CD1c-positive myeloid dendritic cell (primary cell): Measurements from ENCODE around the gene MYH7B.

Experiments
- DNase-seq: peaks from one replicate; pipeline ENCODE4 v3.0.0-alpha.2; 2016; ENCODE audit errors: extremely low spot score

The MYH7B gene

GRCh38 chr20:34955231-34956040 is at the start of gene MYH7B, which contains the start of gene GSS:
Gene MYH7B, plus strand, starts transcription at chr20:34955868. Its CDS starts 22,138 bp downstream, at chr20:34978006.
Gene GSS, minus strand, starts transcription at chr20:34955806. Its CDS starts 3,954 bp downstream, at chr20:34951852.
- DNase-seq = peak; percentile 97

GRCh38 chr20:34907616-34908469 is 47.8 kb upstream of the MYH7B start:
- peak; percentile 14 for DNase-seq

GRCh38 chr20:34915131-34915530 is 40.5 kb upstream of the MYH7B start:
- no peak for DNase-seq

GRCh38 chr20:34915749-34916455 is 39.8 kb upstream of the MYH7B start:
- no peak for DNase-seq

GRCh38 chr20:34916774-34917354 is 38.8 kb upstream of the MYH7B start:
- DNase-seq = no peak

- DNase-seq = no peak
Observed at GRCh38 chr20:34920055-34920454, 35.6 kb upstream of the MYH7B start.

GRCh38 chr20:34921436-34921835 is 34.2 kb upstream of the MYH7B start:
- no peak for DNase-seq

- no peak for DNase-seq
Observed at GRCh38 chr20:34922654-34923381, 32.9 kb upstream of the MYH7B start.

GRCh38 chr20:34923414-34923813 is 32.3 kb upstream of the MYH7B start:
- DNase-seq = no peak

- no peak for DNase-seq
Observed at GRCh38 chr20:34925341-34925740, 30.3 kb upstream of the MYH7B start.

- DNase-seq = no peak
Observed at GRCh38 chr20:34925981-34926380, 29.7 kb upstream of the MYH7B start.

GRCh38 chr20:34926581-34926980 is 29.1 kb upstream of the MYH7B start:
- DNase-seq = no peak

GRCh38 chr20:34927736-34928135 is 27.9 kb upstream of the MYH7B start:
- DNase-seq = no peak

- no peak for DNase-seq
Observed at GRCh38 chr20:34928411-34928810, 27.3 kb upstream of the MYH7B start.

- no peak for DNase-seq
Observed at GRCh38 chr20:34931771-34932170, 23.9 kb upstream of the MYH7B start.

- peak; percentile 87 for DNase-seq
Observed at GRCh38 chr20:34938466-34939163, 17.1 kb upstream of the MYH7B start.

GRCh38 chr20:34940081-34940481 is 15.6 kb upstream of the MYH7B start:
- peak; percentile 44 for DNase-seq

GRCh38 chr20:34941226-34941625 is 14.4 kb upstream of the MYH7B start:
- peak; percentile 53 for DNase-seq

GRCh38 chr20:34942301-34942700 is 13.4 kb upstream of the MYH7B start:
- no peak for DNase-seq

GRCh38 chr20:34943808-34944567 is 11.7 kb upstream of the MYH7B start:
- no peak for DNase-seq
